ENCODE data around the gene TPSAB1. TPM values are rescaled to one million over a fixed set of nuclear protein-coding genes. Genes with fewer than 3 reads are reported as not detected.

The TPSAB1 gene
- total RNA-seq, 4 donors from 2014 or later = 20.8 to 86.2 (median 31.4) TPM

- TF ChIP-seq CTCF (IDR thresholded peaks at IDR 0.05) = no peak
- no peak for DNase-seq (ENCODE audit: low spot score)
- ATAC-seq (ENCODE audit: low FRiP score) = no peak
Observed at GRCh38 chr16:1288813-1289476, 48.4 kb downstream of the TPSAB1 start.

- no peak for ATAC-seq (ENCODE audit: low FRiP score)
- no peak for TF ChIP-seq CTCF (IDR thresholded peaks at IDR 0.05)
- no peak for DNase-seq (ENCODE audit: low spot score)
Observed at GRCh38 chr16:1289477-1289866, 49.0 kb downstream of the TPSAB1 start.

GRCh38 chr16:1290063-1290501 lies 49.6 kb downstream of the TPSAB1 start:
- TF ChIP-seq CTCF (IDR thresholded peaks at IDR 0.05) = no peak
- ATAC-seq (ENCODE audit: low FRiP score) (no peak), DNase-seq (ENCODE audit: low spot score) (no peak)

- no peak for TF ChIP-seq CTCF (IDR thresholded peaks at IDR 0.05)
- ATAC-seq (ENCODE audit: low FRiP score) = no peak
- DNase-seq (ENCODE audit: low spot score) = no peak
Observed at GRCh38 chr16:1290860-1291575, 50.5 kb downstream of the TPSAB1 start.

- ATAC-seq (ENCODE audit: low FRiP score) (no peak), DNase-seq (ENCODE audit: low spot score) (no peak)
- no peak for TF ChIP-seq CTCF (IDR thresholded peaks at IDR 0.05)
Observed at GRCh38 chr16:1291576-1291974, 51.1 kb downstream of the TPSAB1 start.

Other genes with a start within 250 kb of the TPSAB1 start
- under 1 TPM in 1 of 4 donors, not detected in 3; 0.37 TPM for gene SSTR5, start 168.0 kb upstream of the TPSAB1 start, total RNA-seq
- not detected for gene C1QTNF8, start 144.5 kb upstream of the TPSAB1 start, total RNA-seq
- gene CACNA1H, start 87.6 kb upstream of the TPSAB1 start, total RNA-seq = 10 to 100 TPM in 2 of 4 donors, 1 to 10 TPM in 2; 1.8 to 13.6 (median 10.2) TPM
- gene TPSG1, start 15.4 kb upstream of the TPSAB1 start, total RNA-seq = 1 to 10 TPM in 1 of 4 donors, not detected in 3; 1.3 TPM
- 100 to 1,000 TPM in 1 of 4 donors, 10 to 100 TPM in 3; 10.1 to 112 (median 42.0) TPM for gene TPSB2, start 10.5 kb upstream of the TPSAB1 start, total RNA-seq
- 1 to 10 TPM in 1 of 4 donors, not detected in 3; 1.2 TPM for gene TPSD1, start 15.4 kb downstream of the TPSAB1 start, total RNA-seq
- 10 to 100 TPM; 50.9 to 94.9 (median 72.5) TPM for gene UBE2I, start 68.9 kb downstream of the TPSAB1 start, total RNA-seq
- 10 to 100 TPM in 1 of 4 donors, 1 to 10 TPM in 3; 1.5 to 14.2 (median 1.9) TPM for gene BAIAP3, start 92.9 kb downstream of the TPSAB1 start, total RNA-seq
- 10 to 100 TPM; 42.4 to 78.5 (median 61.9) TPM for gene TSR3, start 111.2 kb downstream of the TPSAB1 start, total RNA-seq
- gene GNPTG, start 111.2 kb downstream of the TPSAB1 start, total RNA-seq = 10 to 100 TPM; 48.3 to 77.1 (median 65.8) TPM
- gene UNKL, start 174.0 kb downstream of the TPSAB1 start, total RNA-seq = 10 to 100 TPM in 3 of 4 donors, 1 to 10 TPM in 1; 8.6 to 36.9 (median 14.2) TPM
- 10 to 100 TPM; 11.9 to 24.1 (median 14.4) TPM for gene UQCC4, start 180.0 kb downstream of the TPSAB1 start, total RNA-seq
- 1 to 10 TPM in 1 of 4 donors, not detected in 3; 1.9 TPM for gene PERCC1, start 190.4 kb downstream of the TPSAB1 start, total RNA-seq
- gene CCDC154, start 203.9 kb downstream of the TPSAB1 start, total RNA-seq = 1 to 10 TPM in 1 of 4 donors, under 1 TPM in 3; 0.19 to 5.7 (median 0.37) TPM
- 10 to 100 TPM; 42.6 to 62.3 (median 52.2) TPM for gene CLCN7, start 234.3 kb downstream of the TPSAB1 start, total RNA-seq
- not detected for gene PTX4, start 248.2 kb downstream of the TPSAB1 start, total RNA-seq